A204.1 (cell line): ENCODE data around the gene KCNJ3.
"Not testable (repeated sequence)": the region's sequence is repeated elsewhere in the genome, so short reads cannot be mapped to it uniquely, and the experiment has no call there.

Experiments used
- FAIRE-seq: peaks from 2 replicates; lab custom pipeline; 2012; peaks lifted over from hg19 to GRCh38; lab: Jason Lieb, UNC

Gene KCNJ3

GRCh38 chr2:154846842-154847241 lies 148.3 kb downstream of the KCNJ3 start:
- no peak for FAIRE-seq

DNA sequence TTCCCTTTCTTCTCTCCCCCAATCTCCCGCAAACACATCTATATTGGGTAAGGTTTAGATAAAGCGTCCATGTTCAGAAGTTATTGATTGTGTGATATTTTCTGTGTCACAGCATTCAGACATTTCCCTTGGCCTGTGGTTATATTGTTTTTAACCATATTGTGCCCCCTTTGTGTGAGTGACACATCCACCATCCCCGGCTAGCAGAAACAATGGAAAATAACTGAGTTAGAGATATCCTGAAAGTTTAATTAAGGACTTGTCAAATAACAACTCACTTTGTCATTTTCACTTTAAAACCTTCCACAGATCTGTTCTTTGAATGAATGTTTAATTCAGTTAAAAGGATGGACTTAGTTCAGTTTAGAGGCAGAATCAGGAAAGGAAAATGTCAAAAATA lies 151.0 kb downstream of the KCNJ3 start:
- FAIRE-seq = no peak

DNA sequence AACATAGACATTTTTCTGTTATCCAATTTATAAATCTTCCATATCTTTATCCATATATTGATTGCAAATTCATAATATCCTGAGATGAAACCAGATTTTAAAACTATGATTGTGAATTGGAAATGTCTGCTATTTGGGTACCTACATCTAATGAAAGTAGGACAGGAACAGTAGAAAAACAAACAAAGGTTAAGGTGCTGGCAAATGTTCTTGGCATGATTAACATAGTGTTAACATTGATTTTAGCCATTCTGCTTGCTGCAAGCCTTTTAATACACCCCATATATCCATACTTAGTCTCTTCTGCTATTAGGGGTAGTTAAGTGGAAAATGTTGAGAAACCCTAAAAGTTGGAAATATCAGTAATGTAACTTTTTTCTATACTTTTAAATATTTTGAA lies 152.0 kb downstream of the KCNJ3 start:
- no peak for FAIRE-seq

GRCh38 chr2:154855138-154855537 lies 156.6 kb downstream of the KCNJ3 start:
- FAIRE-seq = no peak

- not testable (repeated sequence) for FAIRE-seq
These were observed 168.7 kb downstream of the KCNJ3 start for GRCh38 chr2:154867151-154867550.

- FAIRE-seq = no peak
These were observed 177.5 kb downstream of the KCNJ3 start for GRCh38 chr2:154875999-154876398.

- FAIRE-seq = no peak
These were observed 184.2 kb downstream of the KCNJ3 start for GRCh38 chr2:154882725-154883124.

DNA sequence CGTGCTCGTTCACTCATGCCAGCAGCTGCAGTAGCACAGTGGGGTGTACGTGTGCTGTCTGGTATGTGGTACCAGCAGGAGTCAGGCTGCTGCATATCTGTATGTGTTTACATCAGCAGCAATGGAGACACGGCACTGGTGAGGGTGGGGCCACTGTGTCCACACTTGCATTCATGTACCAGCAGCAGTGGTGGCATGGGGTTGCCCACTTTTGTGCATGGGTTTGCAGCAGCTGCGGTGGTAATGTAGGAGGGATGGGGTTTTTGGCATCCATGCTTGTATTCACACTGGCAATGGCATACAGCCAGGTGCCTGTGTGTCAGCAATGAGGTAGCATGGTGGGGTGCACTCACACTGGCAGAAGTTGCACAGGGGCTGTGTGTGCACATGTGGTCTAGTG lies 187.8 kb downstream of the KCNJ3 start:
- FAIRE-seq = no peak

GRCh38 chr2:154898269-154898668 lies 199.8 kb downstream of the KCNJ3 start:
- FAIRE-seq = no peak

DNA sequence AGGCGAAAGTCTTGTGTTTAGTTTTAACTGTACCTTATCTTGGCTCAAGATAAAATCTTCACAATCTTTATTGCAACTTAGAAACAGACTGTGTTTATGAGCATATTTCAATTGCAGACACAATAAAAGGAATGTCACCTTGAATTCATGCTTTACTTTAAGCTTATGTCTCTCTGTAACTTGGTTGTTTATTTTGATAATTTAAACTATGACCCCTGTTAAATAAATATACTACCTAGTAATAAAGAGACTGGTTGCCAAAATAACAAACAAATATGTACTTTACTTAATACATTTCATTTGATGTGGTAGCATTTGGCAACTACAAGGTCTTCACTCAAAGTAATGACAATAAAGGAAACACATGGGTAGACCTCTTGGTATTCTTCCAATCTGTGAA lies 202.6 kb downstream of the KCNJ3 start:
- FAIRE-seq = no peak
